Karpas-422 (cell line): ENCODE results near the gene KCND3. TPM values are rescaled to one million over a fixed set of nuclear protein-coding genes. Genes with fewer than 3 reads are reported as not detected.

Experiments used
- DNase-seq: peaks from one replicate; pipeline ENCODE4 v3.0.0-alpha.2; 2015
- H2AFZ ChIP-seq: fragments of 200-600 bp; sonication (generic); 2 replicates; pipeline ENCODE4 v1.6.1; 2014; ENCODE audit warnings: antibody characterized with exemption, low read length, mixed read lengths
- H3K27ac ChIP-seq: fragments of 200-600 bp; sonication (generic); 2 replicates; pipeline ENCODE4 v1.5.1; 2014; ENCODE audit warnings: mild to moderate bottlenecking, low read length, moderate library complexity
- H3K27me3 ChIP-seq: fragments of 200-600 bp; sonication (generic); 2 replicates; pipeline ENCODE4 v1.6.1; 2014; ENCODE audit warnings: low read length, mixed read lengths
- H3K36me3 ChIP-seq: fragments of 200-600 bp; sonication (generic); 2 replicates; pipeline ENCODE4 v1.6.1; 2014; ENCODE audit warnings: low read length, mixed read lengths; ENCODE audit not compliant: insufficient read depth
- H3K4me1 ChIP-seq: fragments of 200-600 bp; sonication (generic); 2 replicates; pipeline ENCODE4 v1.6.1; 2014; ENCODE audit warnings: mild to moderate bottlenecking, low read length, mixed read lengths
- H3K4me2 ChIP-seq: fragments of 200-600 bp; sonication (generic); 2 replicates; pipeline ENCODE4 v1.6.1; 2014; ENCODE audit warnings: low read length, low read depth, mild to moderate bottlenecking; ENCODE audit not compliant: poor library complexity, severe bottlenecking
- H3K4me3 ChIP-seq: fragments of 200-600 bp; sonication (generic); 2 replicates; pipeline ENCODE4 v1.5.1; 2014; ENCODE audit warnings: mild to moderate bottlenecking, antibody characterized with exemption, low read length, mixed read lengths
- H3K79me2 ChIP-seq: fragments of 200-600 bp; sonication (generic); 2 replicates; pipeline ENCODE4 v1.6.1; 2014; ENCODE audit warnings: mild to moderate bottlenecking, low read length, mixed read lengths
- H3K9ac ChIP-seq: fragments of 200-600 bp; sonication (generic); 2 replicates; pipeline ENCODE4 v1.6.0; 2014; ENCODE audit warnings: low read length
- H3K9me2 ChIP-seq: fragments of 200-600 bp; sonication (generic), shearing (Covaris generic); replicated peaks from 2 replicates; pipeline ENCODE4 v1.6.0; 2014; ENCODE audit warnings: mild to moderate bottlenecking, low read length, moderate library complexity; ENCODE audit not compliant: insufficient read depth
- H3K9me3 ChIP-seq: fragments of 300-700, 200-600 bp; sonication (generic); 2 replicates; pipeline ENCODE4 v1.6.1; 2014; ENCODE audit warnings: low read length, mixed read lengths
- H4K20me1 ChIP-seq: fragments of 200-600 bp; sonication (generic); 2 replicates; pipeline ENCODE4 v1.6.1; 2014; ENCODE audit warnings: mild to moderate bottlenecking, antibody characterized with exemption, low read length, low read depth; ENCODE audit not compliant: insufficient read depth
- total RNA-seq: library from RNA; depleted of rRNA; stranded (reverse); fragments of >200 nt; shearing (Covaris generic); gene quantifications from 2 replicates; pipeline ENCODE4 v1.2.3, GENCODE V29; 2014; ENCODE audit warnings: low replicate concordance

Gene KCND3
- total RNA-seq, 1 experiment from 2014 or later: not detected

DNA sequence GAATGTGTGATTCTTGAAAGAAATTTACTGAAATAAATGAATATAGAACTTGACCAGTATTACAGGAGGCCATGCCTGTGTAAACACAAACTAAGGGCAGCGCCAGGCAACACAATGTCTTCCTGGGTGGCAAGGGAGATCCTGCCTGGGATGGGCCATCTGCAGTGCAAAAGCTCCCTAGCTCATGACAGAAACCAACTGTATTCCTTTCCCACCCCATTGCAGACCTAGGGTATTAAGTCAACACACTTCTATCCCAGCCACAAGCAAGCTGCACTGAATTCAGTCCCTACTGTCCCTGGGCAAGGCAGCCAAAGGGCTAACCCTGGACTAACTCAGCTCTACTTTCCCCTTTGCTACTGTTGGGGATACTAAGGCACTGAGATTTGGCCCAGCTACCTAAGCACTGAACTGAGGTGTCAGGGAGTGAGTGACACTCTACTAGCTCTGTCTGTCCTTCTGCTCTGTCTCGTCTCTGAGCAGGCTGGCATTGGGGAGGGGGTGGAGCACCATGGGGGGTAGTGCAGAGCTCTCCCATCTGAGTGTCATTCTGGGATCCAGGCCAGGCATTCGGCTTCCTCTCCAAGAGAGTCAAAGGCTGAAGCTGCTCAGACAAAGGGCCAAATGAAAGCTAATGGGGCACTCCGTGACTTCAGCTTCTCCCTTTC is 252.8 kb downstream of the KCND3 start:
- Histone ChIP-seq H3K27ac (no peak overlapping the region), H3K4me3 (peak overlapping the region; percentile 67; the same call in 1 of the 2 replicates), H3K27me3 (no peaks in the 10 kb centered on the region), H2AFZ (no peak overlapping the region), H4K20me1 (peaks cover 12% of the 10 kb centered on the region; the same call in 1 of the 2 replicates), H3K9me2 (no peaks in the 10 kb centered on the region), H3K4me1 (peaks cover 30% of the 10 kb centered on the region), H3K9ac (peak overlapping the region; percentile 74; the same call in 1 of the 2 replicates), H3K9me3 (no peaks in the 10 kb centered on the region), H3K4me2 (peak overlapping the region; percentile 95), H3K36me3 (no peaks in the 10 kb centered on the region), H3K79me2 (no peaks in the 10 kb centered on the region)
- no peak for DNase-seq

DNA sequence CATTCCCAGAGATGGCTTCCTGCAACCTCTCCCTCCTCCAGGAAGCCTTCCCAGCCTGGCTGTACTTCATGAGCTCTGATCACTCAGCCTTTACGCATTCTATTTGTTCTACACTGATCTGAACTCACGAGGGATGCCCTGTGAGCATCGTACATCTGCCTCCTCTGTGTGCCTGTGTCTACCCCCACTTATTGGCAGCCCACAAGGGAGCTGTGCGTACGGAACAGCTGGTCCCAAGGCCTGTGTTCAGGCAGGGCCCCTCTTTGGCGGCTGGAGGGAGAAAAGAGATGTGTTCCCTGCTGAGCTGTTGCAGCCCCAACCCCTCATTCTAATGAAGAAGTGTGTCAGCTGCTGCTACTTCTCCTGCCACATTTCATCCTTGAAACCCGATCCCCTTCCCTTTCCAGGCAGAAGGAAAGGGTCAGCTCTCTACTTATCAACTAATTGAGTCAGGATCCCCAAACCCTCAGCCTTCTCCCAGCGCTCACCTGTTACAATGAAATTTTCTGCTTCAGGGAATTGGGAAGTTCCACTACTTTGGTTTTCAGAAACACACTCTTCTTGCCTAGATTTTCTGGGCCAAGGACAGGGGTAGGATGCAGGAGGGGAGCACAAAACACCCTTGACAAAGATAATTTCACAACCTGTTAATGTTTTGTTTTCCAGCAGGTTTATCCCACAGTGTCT is 253.5 kb downstream of the KCND3 start:
- Histone ChIP-seq H3K79me2 (no peaks in the 10 kb centered on the region), H3K4me3 (no peak overlapping the region), H3K36me3 (no peaks in the 10 kb centered on the region), H3K4me1 (peaks cover 30% of the 10 kb centered on the region), H3K4me2 (no peak overlapping the region), H3K27ac (no peak overlapping the region), H2AFZ (no peak overlapping the region), H4K20me1 (peaks cover 12% of the 10 kb centered on the region; the same call in 1 of the 2 replicates), H3K9me2 (no peaks in the 10 kb centered on the region), H3K9ac (no peak overlapping the region), H3K9me3 (no peaks in the 10 kb centered on the region), H3K27me3 (no peaks in the 10 kb centered on the region)
- no peak for DNase-seq

DNA sequence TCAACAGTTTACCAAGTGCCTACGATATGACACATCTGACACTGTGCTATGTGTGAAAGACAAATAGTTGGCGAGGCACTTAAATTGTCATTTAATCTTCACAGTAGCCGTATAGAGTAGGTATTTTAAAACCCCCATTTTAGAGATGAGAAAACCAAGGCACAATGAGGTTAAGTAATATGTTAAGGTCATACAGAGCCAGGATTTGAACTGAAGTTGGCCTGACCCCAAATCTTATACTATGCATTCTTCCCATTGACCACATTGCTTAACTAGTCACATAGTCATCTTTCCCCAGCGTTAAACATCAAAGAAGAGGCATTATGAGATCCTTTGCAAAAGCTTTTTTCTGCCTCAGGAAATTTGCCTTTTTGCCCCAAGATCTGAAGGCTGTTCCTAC is 254.1 kb downstream of the KCND3 start:
- H4K20me1 ChIP-seq: peaks cover 12% of the 10 kb centered on the region; the same call in 1 of the 2 replicates
- no peak overlapping the region for H3K27ac ChIP-seq

DNA sequence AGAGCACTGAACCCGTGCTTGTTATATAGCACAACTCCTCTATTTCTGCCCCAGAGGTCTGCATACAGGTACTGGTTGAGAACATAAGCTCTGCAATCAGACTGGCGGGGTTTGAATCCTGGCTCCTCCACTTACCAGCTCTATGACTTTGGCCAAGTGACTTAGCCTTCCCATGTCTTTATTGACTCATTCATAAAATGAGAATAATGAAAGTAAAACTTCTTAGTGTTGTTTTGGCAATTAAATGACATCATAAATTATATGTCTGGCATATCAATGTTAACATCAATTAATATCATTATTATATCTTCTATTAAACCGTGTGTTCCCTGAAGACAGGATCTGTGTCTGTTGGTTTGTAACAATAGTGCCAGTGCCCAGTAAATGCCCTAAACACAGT is 254.6 kb downstream of the KCND3 start:
- no peaks in the 10 kb centered on the region for H3K9me3 ChIP-seq
- H3K9me2 ChIP-seq: no peaks in the 10 kb centered on the region
- no peaks in the 10 kb centered on the region for H3K36me3 ChIP-seq
- no peaks in the 10 kb centered on the region for H3K79me2 ChIP-seq
- H2AFZ ChIP-seq: no peak overlapping the region
- no peak overlapping the region for H3K27ac ChIP-seq
- H4K20me1 ChIP-seq: peaks cover 12% of the 10 kb centered on the region; the same call in 1 of the 2 replicates
- H3K4me3 ChIP-seq: no peak overlapping the region
- no peak for DNase-seq
- peaks cover 27% of the 10 kb centered on the region for H3K4me1 ChIP-seq
- H3K4me2 ChIP-seq: no peak overlapping the region
- H3K9ac ChIP-seq: no peak overlapping the region
- H3K27me3 ChIP-seq: no peaks in the 10 kb centered on the region

More for the DNA sequence above, 254.1 kb downstream of the KCND3 start:
- no peak for DNase-seq
- no peak overlapping the region for H3K4me2 ChIP-seq
- no peaks in the 10 kb centered on the region for H3K79me2 ChIP-seq
- no peak overlapping the region for H3K4me3 ChIP-seq
- no peaks in the 10 kb centered on the region for H3K9me3 ChIP-seq
- H3K9ac ChIP-seq: no peak overlapping the region
- H3K9me2 ChIP-seq: no peaks in the 10 kb centered on the region
- no peak overlapping the region for H2AFZ ChIP-seq
- peaks cover 30% of the 10 kb centered on the region for H3K4me1 ChIP-seq
- no peaks in the 10 kb centered on the region for H3K36me3 ChIP-seq
- H3K27me3 ChIP-seq: no peaks in the 10 kb centered on the region

DNA sequence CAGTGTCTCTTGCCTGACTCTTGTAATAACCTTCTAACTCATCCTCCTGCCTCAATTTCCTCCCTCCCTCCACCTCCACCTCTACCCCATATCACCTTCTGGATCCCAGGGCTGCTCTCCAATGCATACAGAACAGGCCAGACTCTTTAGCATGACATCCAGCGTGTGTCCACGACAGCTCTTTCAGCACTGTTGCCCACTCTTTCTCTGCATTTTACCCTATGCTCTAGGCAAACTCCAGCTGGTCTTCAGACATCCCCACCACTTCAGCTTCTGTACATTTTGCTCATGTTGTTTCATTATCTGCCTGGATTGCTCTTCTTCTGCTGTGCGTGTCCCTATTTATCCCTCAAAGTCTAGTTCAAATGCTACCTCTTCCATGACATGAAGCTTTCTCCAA is 255.0 kb downstream of the KCND3 start:
- H3K4me2 ChIP-seq: no peak overlapping the region
- DNase-seq: no peak
- no peaks in the 10 kb centered on the region for H3K36me3 ChIP-seq

GRCh38 chr1:111733992-111734341 is 255.5 kb downstream of the KCND3 start:
- H3K27ac ChIP-seq: no peak overlapping the region
- H3K79me2 ChIP-seq: no peaks in the 10 kb centered on the region
- no peak overlapping the region for H3K4me3 ChIP-seq
- H3K36me3 ChIP-seq: no peaks in the 10 kb centered on the region
- no peak overlapping the region for H3K9ac ChIP-seq
- no peaks in the 10 kb centered on the region for H3K9me2 ChIP-seq
- peaks cover 12% of the 10 kb centered on the region; the same call in 1 of the 2 replicates for H4K20me1 ChIP-seq
- H3K4me2 ChIP-seq: no peak overlapping the region
- H3K27me3 ChIP-seq: no peaks in the 10 kb centered on the region
- H3K9me3 ChIP-seq: no peaks in the 10 kb centered on the region
- no peak for DNase-seq
- no peak overlapping the region for H2AFZ ChIP-seq
- peaks cover 22% of the 10 kb centered on the region for H3K4me1 ChIP-seq

More for the DNA sequence above, 255.0 kb downstream of the KCND3 start:
- Histone ChIP-seq H3K9ac (no peak overlapping the region), H3K4me3 (no peak overlapping the region), H3K9me2 (no peaks in the 10 kb centered on the region), H4K20me1 (peaks cover 12% of the 10 kb centered on the region; the same call in 1 of the 2 replicates), H3K4me1 (peaks cover 23% of the 10 kb centered on the region), H3K79me2 (no peaks in the 10 kb centered on the region), H2AFZ (no peak overlapping the region), H3K27me3 (no peaks in the 10 kb centered on the region), H3K9me3 (no peaks in the 10 kb centered on the region), H3K27ac (no peak overlapping the region)

DNA sequence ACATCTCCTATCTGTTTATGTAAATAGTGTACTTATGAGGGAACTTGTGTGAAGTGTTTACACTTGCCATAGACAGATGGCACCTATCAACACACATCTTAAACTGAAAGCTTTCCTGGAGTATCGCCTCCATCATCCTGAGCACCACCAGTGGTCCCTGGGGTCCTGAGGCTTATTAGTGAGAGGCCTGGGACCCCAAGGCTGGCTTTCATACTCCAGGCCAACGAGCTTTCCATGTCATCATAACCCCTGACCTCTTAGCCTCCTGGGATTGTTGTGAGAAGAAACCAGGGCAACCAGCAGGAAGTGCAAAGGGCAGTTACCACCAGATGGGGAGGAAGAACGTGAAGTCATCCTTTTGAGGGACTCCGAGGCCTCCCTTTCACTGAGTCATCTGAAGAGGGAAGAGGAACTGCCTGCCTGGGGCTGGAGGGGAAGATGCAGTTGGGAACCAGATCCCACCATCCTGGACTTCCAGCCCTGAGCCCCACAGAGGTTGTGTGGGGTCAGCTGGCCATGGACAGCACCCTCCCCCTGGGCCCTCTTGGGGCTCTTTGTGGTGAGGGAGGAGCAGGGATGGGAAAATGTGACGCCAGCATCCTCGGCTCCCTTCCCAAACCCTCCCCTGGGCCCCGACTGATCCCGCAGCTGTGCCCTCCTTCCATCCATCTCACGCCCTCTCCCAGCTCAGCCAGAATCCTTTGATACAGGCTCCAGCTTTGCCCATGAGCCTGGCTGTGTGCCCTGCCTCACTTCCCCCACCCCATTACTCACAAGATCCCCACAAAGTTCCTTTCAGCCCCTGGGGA is 256.1 kb downstream of the KCND3 start:
- Histone ChIP-seq H3K27ac (no peak overlapping the region), H3K36me3 (no peaks in the 10 kb centered on the region)

GRCh38 chr1:111732718-111733117 is 256.8 kb downstream of the KCND3 start:
- Histone ChIP-seq H3K4me2 (no peak overlapping the region), H4K20me1 (peaks cover 12% of the 10 kb centered on the region; the same call in 1 of the 2 replicates), H3K9me2 (no peaks in the 10 kb centered on the region), H2AFZ (no peak overlapping the region), H3K79me2 (no peaks in the 10 kb centered on the region), H3K27me3 (no peaks in the 10 kb centered on the region), H3K4me1 (peaks cover 13% of the 10 kb centered on the region), H3K36me3 (no peaks in the 10 kb centered on the region), H3K27ac (no peak overlapping the region), H3K9ac (no peak overlapping the region), H3K4me3 (no peak overlapping the region), H3K9me3 (no peaks in the 10 kb centered on the region)
- no peak for DNase-seq

More for the DNA sequence above, 256.1 kb downstream of the KCND3 start:
- DNase-seq: no peak
- H3K9me2 ChIP-seq: no peaks in the 10 kb centered on the region
- no peak overlapping the region for H3K4me2 ChIP-seq
- peaks cover 12% of the 10 kb centered on the region; the same call in 1 of the 2 replicates for H4K20me1 ChIP-seq
- H3K27me3 ChIP-seq: no peaks in the 10 kb centered on the region
- H3K4me1 ChIP-seq: peaks cover 20% of the 10 kb centered on the region
- no peaks in the 10 kb centered on the region for H3K79me2 ChIP-seq
- no peak overlapping the region for H3K9ac ChIP-seq
- no peak overlapping the region for H3K4me3 ChIP-seq
- no peak overlapping the region for H2AFZ ChIP-seq
- H3K9me3 ChIP-seq: no peaks in the 10 kb centered on the region
